Measurements from ENCODE around the gene GPBP1.

DNA sequence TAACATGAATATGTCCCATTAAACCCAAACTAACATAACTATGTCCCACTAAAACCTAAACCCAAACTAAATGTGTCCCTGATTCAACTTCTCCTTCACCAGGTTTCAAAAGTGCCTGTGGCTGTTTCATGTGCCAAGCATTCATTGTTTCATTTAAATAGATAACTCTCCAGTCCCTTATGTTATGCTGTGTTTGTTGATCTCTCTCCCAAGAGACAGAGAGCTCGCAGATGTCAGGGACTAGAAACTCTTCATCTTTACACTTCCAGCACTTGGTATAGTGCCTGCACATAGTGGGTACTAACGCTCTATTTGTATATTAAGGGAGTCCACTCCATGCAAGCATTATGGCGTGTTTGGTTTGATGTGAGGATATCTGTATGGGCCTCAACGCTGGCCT, 118.0 kb downstream of the GPBP1 start:
- no peak for TF ChIP-seq EZH2 (IDR thresholded peaks at IDR 0.05; ENCODE audit: borderline replicate concordance, low read length)
- TF ChIP-seq, protein P1, sequence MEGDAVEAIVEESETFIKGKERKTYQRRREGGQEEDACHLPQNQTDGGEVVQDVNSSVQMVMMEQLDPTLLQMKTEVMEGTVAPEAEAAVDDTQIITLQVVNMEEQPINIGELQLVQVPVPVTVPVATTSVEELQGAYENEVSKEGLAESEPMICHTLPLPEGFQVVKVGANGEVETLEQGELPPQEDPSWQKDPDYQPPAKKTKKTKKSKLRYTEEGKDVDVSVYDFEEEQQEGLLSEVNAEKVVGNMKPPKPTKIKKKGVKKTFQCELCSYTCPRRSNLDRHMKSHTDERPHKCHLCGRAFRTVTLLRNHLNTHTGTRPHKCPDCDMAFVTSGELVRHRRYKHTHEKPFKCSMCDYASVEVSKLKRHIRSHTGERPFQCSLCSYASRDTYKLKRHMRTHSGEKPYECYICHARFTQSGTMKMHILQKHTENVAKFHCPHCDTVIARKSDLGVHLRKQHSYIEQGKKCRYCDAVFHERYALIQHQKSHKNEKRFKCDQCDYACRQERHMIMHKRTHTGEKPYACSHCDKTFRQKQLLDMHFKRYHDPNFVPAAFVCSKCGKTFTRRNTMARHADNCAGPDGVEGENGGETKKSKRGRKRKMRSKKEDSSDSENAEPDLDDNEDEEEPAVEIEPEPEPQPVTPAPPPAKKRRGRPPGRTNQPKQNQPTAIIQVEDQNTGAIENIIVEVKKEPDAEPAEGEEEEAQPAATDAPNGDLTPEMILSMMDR (IDR thresholded peaks at IDR 0.05; ENCODE audit: low read length), result no peak

All from OCI-LY1 (cell line).